NCI-H1694 treated with DMSO at 0.1 percent for 48 hours (cell line): ENCODE measurements around the gene RAI14.
"Not testable (repeated sequence)": the region's sequence is repeated elsewhere in the genome, so short reads cannot be mapped to it uniquely, and the experiment has no call there.

ENCODE experiments used
- DNase-seq: peaks from one replicate; lab custom pipeline; 2025; lab: John Stamatoyannopoulos, UW

The RAI14 gene

DNA sequence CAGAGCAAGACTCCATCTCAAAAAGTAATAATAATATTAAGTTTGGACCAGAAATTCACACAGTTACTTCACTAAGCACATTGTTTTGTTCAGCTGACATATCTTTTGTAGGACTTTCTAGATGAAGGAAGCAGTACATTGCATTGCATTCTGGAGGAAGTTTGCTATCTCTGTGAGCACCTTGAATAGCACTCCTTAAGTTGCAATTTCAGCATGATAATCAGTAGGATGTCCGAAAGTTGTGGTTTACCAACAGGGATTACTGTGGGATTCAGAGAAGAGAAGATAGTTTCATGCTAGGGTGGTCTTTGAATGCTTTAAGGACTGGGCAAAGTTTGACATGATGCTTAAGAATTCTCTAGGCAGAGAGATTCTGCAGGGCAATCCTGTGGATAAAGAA lies 164.5 kb downstream of the RAI14 start:
- no peak for DNase-seq

DNA sequence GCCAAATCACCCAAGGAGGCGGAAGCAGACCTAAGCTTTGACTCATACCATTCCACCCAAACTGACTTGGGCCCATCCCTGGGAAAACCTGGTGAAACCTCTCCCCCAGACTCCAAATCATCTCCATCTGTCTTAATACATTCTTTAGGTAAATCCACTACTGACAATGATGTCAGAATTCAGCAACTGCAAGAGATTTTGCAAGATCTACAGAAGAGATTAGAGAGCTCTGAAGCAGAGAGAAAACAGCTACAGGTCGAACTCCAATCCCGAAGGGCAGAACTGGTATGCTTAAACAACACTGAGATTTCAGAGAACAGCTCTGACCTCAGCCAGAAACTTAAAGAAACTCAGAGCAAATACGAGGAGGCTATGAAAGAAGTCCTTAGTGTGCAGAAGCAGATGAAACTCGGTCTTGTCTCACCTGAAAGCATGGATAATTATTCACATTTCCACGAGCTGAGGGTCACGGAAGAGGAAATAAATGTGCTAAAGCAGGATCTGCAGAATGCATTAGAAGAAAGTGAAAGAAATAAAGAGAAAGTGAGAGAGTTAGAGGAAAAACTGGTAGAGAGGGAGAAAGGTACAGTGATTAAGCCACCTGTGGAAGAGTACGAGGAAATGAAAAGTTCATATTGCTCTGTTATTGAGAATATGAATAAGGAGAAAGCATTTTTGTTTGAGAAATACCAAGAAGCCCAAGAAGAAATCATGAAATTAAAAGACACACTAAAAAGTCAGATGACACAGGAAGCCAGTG lies 167.0 kb downstream of the RAI14 start:
- DNase-seq, result no peak

DNA sequence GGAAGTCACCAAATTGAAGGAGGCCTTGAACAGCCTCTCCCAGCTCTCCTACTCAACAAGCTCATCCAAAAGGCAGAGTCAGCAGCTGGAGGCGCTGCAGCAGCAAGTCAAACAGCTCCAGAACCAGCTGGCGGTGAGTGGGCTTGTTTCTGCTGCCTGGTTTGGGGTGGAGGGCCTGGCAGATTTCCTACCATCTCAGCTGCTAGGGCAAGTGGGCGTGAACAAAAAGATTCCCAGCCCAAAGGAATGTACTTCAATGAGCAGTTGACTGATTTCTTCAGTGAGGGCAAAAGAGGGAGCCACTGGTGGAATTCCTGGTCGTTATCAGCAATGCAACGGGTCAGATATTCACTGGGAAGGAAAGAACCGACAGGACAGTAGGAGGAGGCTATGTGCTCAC lies 170.2 kb downstream of the RAI14 start:
- no peak for DNase-seq

DNA sequence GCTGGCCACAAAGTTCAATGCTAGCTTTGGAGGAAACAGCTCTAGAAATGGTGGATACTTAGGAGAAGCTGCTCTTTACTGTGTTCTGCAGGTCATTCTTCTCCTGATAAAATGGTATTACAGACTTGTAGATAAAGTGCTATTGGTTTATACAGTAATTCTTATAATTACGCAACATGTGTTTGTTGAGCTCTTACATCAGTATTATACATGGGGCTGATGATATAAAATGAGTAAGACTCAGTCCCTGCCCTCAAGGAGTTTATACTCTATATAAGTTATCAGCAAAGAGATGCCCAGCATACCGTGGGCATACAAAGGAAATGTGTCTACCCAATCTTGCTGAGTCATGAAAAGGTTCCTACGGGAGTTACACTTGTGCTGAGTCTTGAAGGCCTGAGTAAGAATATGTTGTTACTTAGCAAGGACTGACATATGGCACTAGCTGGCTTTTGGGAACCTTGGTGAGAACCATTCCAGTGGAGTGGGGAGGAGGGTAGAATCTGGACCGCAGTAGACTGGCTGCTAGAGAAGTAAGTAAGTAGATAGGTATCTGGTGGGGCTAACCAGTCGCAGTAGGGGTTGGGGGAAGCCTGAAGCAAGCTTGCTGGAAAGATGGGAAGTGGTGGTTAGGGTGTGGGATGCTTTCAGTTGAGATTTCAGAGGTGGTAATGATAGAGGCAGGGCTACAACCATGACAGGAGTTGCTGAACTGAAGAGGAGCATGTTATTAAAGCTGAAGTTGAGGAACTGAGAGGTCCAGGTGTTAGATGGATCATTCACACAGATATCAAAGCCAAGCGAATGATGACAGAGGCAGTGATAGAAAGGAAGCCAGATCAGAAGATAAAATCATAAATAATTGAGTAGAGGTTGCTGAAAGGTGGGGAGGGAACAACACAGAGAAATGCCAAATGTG lies 171.7 kb downstream of the RAI14 start:
- DNase-seq, result no peak

DNA sequence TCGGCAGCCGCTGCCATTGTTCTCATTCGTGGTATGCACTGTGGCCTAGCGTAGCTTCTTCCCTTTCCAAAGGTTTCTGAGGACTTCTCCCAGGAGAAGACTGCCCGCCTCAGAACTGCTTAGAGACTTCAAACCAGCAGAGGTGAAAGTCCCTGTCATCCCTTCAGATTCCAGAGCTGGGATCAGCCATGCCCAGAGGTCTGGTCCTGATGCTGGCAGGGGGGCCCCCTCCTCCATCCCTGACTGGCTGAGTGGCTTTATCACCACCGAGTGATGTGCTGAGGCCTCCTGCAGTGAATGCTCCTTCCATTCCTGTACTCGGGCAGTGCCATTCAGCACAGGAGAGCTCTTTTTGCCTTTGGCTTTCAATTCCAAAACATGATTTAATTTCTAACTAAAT lies 174.7 kb downstream of the RAI14 start:
- DNase-seq, result not testable (repeated sequence)

DNA sequence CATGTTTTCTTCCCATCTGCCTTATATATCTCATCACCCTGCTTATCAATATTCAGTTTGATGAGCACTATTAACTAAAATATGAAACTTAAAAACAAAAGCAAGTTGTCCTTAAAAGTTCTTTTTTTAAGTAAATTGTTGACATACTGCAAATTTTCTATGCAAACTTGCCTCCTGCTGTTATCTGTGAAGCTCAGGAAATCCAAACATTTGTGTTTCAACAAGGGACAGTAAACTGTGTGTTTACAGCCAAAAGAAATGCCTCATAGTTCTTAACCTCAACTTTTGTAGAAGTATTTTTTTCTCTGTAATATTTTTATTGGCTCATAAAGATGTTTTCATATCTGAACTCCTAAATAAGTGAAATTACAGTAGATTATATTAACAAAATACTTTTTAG lies 175.2 kb downstream of the RAI14 start:
- no peak for DNase-seq

DNA sequence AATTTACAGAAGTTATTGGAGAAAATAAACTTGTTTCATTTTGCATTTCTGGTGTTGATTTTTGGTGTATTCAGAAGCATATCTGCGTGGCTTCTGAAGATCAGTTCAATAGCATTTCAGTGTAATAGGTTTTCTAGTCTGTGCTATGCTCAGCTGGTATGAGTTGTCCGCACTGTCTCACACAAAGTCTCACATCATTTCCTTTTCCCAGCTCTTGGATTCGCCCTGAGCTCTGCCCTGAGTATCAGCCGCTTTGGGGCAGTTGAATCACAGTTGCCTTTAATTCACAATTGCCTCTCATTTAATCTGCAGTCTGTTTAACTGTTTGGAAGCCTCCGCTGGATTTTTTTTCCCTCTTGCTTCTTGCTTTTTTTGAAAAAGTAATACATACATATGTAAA lies 176.4 kb downstream of the RAI14 start:
- DNase-seq, result no peak

DNA sequence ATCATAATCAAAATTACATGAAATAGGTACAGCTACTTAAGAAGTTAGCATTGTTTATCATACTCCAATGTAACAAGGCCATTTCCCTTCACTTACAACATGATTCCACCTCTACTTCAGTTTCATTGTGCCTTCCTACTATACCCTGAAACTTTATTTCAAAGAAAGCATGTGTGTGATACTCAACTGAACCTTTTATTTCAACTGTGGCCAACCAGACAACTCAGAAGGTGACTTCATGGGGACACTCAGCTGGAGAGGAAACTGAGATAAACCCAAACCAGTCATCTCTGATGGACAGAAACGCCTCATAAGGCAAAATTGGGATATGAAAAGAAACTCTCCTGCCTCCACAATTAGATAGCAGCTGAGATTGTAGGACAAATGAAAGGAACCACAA lies 177.0 kb downstream of the RAI14 start:
- DNase-seq, result no peak

DNA sequence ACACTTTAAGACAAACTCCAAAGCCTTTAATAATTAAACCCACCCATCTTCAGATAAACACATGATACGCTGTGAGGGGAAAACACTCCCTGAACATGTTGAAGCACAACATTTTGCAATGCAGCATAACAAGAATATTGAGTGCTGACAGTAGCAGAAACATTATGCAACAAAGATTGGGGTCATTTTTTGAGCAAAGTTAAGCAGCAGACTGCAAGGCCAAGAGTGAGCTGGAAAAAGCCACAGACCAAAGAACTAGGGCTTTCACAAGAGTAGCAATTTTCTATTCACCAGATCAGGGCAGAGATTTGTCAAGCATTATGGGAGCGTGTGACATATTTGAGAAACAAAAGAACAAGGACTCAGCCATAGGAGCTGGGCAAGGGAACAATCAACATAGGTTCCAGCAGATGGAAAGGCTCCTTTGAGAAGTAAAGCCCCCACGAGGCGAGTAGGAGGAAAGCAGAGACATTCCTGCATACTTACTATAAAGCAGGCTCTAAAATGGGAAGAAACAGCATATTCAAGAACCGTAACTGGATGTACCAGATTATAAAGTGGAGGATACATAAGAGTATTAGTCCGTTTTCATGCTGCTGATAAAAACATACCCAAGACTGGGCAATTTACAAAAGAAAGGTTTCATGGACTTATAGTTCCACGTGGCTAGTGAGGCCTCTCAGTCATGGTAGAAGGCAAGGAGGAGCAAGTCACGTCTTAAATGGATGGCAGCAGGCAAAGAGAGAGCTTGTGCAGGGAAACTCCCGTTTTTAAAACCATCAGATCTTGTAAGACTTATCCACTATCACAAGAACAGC lies 178.1 kb downstream of the RAI14 start:
- DNase-seq, result no peak

DNA sequence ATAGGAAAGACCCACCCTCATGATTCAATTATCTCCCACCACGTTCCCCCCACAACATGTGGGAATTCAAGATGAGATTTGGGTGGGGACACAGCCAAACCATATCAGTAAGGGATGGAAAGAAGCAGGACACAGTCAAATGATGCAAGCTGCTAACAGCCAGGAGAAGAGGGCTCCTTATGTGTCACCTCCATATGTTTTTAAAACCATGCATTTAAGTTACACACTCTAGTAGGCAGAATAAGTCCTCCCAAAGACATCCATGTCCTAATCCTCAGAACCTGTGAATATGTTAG lies 178.6 kb downstream of the RAI14 start:
- no peak for DNase-seq

DNA sequence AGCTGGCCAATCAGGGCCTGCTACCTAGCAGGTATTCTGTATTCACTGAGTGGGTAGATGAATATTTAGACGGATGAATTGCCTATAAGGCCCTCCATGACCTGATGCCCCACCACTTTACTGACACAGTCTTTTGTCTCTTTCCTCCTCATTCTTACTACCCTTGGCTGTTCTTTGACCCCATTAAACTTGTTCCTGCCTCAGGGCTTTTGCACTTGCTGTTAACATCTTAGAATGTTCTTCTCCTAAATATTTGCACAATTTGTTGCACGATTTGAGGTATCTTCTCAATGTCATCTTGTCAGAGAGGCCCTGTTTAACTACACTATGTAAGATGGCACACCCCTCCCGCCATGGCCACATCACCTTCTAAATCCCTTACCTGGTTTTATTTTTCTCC lies 179.5 kb downstream of the RAI14 start:
- DNase-seq, result no peak

DNA sequence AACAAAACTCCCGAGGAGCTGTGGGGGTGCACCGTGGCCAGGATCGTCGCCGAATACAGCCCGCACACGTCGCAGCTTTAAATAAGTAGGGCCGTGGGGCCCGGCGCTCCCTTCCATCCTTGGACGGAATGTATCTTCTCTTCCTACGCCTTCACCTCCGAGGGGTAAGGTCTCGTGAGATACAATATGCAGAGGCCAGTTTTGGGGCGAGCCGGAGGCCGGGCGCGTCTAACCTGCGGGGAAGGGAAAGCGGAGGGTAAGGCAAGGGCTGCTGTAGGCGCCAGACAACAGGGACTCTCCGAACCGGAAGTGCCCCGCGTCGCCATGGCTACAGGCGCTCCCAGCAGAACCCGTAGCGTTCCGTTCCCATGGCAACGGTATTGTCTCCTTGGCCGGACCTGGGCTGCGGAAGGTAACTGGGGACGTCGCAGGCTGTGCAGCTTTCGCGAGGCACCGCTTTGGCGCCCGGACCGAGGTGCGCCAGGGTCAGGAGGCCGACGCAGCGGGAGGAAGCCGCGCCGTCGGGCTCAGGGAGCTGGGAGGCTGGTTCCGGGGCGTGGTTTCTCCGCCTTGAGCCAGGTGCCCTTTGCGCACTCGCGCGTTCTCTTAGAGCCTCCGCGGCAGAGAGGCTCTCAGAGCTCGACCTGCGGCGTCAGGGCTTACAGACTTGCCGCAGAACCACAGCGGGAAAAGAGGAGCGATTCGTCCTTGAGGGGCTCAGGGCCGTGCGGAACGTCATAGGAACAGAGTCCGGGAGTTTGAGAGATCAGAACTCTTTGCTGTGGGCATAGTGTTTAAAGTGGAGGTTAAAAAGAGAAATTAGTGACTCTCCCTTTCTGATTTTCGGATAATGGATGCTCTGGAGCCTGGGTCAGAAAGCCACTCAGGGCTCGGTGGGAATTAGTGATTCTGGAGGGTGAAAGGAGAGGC lies 182.9 kb downstream of the RAI14 start, which contains the start of gene TTC23L:
Gene TTC23L, plus strand, starts transcription at position 380 of the 930 bp plus-strand sequence. CDS start 1,508 bp downstream, outside the sequence.
- DNase-seq, result peak; percentile 87

DNA sequence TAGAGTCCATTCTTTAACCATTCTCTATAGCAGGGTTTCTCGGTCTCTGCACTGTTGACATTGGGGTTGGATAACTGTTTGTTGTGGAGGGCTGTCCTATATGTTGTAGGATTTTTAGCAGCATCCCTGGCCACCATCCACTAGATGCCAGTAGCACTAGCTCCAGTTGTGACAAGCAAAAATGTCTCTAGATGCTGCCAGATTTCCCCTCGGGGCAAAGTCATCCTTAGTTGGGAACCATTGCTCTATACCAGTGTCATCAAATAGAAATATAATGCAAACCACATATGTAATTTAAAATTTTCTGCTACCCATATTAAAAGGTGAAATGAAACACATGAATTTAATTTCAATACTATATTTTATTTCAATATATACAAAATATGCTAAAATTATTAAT lies 185.7 kb downstream of the RAI14 start:
- DNase-seq, result no peak

DNA sequence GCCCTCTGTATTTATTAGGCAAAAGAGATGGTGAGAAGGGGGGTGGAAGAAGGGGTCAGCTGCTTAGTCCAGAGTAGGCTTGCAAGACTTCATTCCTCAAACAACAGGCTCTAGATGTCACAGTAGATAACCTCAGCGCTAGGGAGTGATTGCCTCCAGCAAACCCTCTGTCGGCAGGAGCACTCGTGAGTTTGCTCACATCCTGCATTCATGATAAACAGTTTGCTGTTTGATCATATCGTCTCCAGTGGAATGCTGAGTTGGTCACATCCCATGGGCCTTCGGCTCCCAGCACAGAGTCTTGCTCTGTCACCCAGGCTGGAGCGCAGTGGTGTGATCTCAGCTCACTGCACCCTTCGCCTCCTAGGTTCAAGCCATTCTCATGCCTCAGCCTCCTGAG lies 186.4 kb downstream of the RAI14 start:
- no peak for DNase-seq

DNA sequence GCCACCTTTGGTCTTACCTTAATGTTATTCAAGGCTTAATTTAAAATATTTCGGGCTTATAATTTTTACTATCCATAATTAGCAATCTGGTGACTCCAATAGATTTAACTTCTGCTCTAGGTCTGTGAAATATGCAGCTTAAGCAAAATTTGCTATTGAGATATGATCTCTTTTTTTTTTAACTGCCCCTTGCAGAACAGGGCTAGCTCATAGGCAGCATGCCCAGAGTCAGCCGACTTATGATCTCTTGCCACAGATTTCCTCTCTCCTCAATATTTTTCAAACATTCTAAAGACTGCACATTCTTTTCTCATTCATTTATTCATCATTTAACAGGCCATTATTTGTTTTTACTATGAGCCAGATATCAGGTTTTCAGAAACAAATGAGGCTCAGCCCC lies 187.4 kb downstream of the RAI14 start:
- no peak for DNase-seq

DNA sequence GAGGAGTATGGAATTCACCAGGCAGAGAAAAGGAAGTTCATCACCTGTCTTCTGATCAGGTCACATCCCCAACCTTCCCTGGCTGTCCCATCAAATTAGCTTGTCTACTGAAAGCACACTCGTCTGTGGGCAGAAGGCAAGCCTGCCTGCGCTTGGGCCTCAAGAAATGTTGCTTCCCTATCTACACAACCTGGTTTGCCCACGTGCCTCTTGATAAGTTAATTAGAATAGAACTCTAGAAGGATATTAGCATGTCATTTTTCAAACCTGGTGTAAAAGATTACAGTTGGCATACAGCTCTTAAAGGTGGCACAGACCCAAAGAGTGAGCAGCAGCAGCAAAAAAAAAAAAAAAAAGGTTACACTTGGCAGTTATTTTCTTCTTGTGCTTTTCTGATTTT lies 188.0 kb downstream of the RAI14 start:
- no peak for DNase-seq

DNA sequence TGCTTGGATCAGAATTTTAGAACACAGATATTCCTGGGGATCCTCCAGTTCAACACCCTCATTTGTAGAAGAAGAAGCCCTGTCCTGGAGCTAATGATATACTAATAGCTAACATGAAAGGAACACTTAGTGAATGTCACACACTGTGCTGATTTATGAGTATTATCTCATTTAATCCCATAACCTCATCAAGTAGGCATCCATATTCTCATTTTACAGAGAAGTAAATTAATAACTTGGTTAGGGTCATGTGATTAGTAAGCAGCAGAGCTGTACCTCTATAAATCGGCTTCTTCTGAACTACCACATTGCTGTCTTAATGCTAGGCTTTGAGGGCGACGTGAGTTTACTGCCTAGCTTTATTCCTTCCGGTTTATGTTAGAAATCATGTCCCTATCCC lies 188.9 kb downstream of the RAI14 start:
- DNase-seq, result no peak

DNA sequence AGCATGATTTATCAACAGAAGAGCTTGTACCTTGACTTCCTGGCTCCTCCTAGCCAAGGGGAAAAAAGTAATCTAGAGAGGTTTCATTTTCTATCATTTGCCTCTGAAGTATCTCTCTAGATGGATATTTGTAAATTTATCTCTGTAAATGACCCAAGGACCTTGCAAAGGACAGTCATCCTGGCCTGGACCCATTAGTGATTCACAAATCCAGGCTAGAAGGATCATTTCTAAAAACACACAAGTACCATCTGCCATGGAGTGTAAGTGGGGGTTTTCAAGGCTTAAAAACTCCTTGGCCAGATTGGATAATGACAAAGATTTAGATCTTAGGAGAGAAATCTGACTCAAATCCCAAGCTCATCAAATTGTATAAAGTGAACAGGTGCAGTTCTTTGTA lies 190.9 kb downstream of the RAI14 start:
- DNase-seq, result no peak

DNA sequence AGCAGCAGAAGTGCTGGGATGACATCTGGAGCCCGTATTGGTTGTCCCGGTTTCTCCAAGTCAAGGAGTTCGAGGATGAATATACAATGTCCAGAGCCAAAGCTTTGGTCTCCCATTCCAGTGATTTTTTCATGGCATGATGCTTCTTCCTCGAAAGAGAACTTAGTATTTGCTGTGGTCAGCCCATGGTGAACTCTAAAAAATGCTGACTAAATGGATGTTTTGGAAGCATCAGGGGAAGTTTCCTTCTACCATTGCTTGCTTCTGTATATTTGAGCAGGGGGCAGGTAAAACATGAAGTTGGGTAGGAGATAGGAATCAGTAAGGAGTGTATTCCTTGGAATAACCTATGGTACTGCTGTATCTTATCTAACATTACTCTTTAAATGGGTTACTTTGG lies 191.4 kb downstream of the RAI14 start:
- no peak for DNase-seq

DNA sequence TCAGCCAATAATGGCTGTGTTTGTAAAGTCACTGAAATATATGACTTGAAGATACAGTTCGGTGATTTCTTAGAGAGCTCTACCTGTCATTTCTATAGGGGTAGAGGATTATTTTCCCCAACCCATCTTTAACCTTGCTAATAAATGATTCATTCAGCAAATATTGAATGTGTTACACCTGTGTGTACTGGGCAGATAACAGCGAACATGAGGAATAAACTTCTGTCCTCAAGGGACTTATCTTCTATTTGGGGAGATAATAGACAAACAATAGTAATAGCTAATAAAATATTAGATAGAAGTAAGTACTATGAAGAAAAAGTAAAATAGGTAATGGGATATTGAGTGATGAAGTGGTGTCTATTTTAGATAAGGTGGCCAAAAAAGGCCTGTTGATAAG lies 192.1 kb downstream of the RAI14 start:
- no peak for DNase-seq

DNA sequence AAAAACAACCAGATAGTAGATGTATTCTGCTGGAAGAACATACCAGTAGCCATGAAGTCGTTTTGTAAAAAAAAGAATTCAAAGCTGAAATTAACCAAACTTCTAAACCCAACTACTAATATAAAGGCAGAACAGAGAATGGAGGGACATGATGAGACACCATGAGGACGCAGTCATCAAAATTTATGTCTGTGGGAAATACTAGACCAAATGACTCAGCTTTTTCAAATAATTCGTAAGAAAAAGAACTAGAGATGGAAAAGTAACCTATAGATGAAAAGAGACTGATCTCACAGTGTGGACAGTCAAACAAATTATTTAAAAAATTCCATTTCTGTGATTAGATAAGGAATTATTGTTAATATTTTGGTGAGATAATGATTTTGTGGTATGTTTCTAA lies 193.1 kb downstream of the RAI14 start:
- DNase-seq, result no peak
